HG03045 (cell line): Measurements from ENCODE around the gene ADAMTS12.

ENCODE experiments used
- ATAC-seq: cut with Tn5 transposase; IDR thresholded peaks from one replicate; pipeline ENCODE4 v1.9.1; 2021; ENCODE audit warnings: mild to moderate bottlenecking, moderate library complexity; ENCODE audit not compliant: unreplicated experiment

ADAMTS12 gene

DNA sequence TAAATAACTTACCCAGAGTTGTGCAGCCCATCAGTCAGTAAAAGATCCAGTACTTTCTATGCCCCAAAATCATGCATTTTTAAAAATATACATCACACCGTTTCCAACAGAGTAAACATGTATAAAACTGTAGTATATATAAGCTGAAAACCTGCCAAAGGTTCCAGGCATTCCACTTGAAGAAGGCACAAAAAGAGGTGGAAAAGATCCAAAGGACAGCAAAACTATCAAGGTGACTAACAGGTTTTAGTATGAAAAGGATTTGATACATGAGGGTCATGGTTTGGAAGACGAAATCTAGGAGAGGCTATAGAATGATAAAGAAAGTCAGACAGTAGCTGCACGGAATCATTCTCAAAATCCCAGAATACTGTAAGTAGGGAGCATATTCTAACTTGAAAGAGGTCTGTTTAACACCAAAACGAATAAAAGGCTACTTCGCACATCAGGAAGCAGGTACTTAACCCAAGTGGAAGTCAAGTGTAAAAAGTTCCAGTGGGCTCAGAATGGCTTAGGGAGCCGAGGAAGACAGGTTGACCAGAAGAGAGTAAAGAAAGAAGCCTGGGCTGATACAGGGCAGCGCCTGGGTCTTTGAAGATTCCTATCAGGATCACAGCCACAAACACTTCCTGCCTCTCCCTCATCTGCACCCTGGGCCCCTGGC, 207.2 kb downstream of the ADAMTS12 start:
- no peak for ATAC-seq

DNA sequence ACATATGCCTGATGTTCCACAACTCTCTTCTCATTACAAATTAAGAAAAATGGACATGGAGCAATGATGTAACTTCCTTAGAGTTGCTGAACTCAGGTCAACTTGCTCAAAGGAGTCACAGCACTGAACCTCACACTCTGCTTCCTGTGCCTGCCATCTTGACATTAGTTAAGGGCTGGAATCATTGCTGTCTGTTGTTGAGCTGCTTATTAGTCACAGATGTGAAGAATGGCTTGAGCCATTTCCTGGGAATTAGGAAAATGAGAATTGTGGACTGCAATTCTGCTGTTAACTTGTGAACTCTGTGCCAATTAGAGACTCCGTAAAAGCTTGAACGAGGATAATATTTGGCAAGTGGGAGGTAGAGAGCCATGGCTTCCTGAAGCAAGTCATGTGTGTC, 212.0 kb downstream of the ADAMTS12 start:
- ATAC-seq: no peak

DNA sequence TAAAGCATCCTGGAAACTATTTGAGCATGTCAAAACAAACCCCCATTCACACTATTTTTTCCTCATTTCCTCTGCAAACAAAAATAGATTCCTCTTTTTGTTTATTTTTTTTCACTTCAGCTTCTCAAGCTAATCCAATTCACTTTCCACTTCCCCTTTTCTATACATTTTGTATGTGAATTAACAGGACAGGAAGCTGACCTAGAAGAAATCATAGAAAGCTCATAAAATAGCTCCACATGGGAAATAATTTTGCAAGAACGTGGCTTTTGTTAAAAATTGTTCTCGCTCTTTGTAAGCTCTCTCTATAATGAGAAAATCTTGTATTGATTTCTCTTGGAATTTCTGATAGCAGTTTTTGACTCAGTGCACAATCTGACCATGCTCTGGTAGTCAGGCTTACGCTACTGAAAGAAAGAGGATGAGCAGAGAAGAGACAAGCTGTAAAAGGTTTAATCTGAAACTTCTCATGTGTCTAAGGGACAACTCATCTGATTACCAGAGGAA, 215.8 kb downstream of the ADAMTS12 start:
- ATAC-seq: no peak

DNA sequence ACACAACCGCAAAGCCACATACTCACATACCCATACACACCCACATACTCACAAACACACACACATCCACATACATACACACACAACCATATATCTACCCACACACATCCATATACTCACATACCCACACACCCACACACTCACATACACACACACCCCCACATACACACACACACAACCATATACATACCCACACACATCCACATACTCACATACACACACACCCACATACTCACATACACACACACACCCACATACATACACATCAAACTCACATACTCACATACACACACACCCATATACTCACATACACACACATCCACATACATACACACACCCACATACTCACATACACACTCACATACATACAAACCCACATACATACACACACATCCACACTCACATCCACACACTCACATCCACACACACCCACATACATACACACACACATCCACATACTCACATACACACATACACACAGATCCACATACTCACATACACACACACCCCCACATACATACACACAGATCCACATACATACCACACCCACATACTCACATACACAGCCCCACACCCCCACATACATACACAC, 220.0 kb downstream of the ADAMTS12 start:
- no peak for ATAC-seq

DNA sequence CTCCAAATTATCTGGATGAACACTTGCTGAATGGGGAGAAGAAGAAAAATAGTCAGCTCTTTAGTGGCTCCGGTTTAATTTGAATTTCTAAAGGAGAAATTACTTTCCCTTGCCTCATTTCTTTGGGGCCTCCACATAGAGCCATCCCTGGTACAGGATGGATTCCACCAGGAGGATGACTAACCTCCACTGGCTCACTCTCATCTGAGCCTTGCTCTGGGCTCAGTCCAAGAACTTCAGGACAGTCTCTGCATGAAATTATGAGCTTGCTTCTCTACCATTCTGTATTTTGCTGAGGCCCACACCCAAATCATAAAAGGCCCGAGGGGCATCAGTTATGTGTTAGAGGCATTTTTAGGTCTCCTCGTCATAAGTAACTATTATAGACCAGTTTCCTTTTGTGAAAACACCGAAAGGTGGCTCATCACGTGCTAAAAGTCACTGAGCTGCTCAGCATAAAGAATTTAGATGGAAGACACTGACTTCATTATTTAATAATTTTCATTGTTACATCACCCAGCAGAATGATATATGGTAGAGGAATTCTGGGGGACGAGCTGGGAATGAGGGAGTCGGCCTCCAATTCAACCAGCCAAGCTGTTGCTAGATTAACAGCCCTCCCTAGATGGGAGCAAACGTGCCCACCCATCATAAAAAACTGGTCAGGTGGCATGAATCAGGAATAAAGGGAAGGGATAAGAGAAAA, 228.9 kb downstream of the ADAMTS12 start:
- ATAC-seq: no peak

- ATAC-seq: no peak
Observed at GRCh38 chr5:33659526-33660169, 232.1 kb downstream of the ADAMTS12 start.

DNA sequence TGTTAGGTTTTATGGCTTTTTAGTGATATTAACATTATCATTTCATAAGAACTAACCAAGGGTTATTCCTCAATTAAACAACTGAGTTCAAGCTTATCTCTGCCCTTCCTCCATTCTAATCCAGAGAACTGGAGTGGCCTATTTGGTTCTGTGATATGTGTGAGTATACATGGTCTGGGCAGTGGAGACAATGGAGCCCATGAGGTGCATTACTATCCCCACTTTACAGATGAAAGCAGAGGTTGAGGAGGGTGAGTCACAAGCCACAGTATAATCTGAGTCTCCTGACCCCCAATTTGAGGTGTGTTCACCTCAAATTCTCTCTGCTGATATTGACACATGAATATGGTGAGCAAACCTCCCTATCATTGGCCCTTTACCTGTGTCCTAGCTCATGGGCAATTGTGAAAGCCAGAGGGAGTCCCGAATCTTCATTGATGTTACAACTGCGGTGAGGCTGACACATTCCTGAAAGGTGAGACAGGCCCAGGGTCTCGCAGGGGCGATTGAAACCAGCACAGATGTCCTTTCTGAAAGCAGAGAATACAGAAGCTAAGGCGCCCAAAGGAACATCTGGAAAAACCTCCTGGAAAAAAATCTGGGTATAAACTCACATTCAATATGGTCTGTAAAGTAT, 233.9 kb downstream of the ADAMTS12 start:
- ATAC-seq: no peak

- ATAC-seq: no peak
Observed at GRCh38 chr5:33657176-33657575, 234.6 kb downstream of the ADAMTS12 start.

GRCh38 chr5:33650911-33651310, 240.9 kb downstream of the ADAMTS12 start:
- no peak for ATAC-seq

DNA sequence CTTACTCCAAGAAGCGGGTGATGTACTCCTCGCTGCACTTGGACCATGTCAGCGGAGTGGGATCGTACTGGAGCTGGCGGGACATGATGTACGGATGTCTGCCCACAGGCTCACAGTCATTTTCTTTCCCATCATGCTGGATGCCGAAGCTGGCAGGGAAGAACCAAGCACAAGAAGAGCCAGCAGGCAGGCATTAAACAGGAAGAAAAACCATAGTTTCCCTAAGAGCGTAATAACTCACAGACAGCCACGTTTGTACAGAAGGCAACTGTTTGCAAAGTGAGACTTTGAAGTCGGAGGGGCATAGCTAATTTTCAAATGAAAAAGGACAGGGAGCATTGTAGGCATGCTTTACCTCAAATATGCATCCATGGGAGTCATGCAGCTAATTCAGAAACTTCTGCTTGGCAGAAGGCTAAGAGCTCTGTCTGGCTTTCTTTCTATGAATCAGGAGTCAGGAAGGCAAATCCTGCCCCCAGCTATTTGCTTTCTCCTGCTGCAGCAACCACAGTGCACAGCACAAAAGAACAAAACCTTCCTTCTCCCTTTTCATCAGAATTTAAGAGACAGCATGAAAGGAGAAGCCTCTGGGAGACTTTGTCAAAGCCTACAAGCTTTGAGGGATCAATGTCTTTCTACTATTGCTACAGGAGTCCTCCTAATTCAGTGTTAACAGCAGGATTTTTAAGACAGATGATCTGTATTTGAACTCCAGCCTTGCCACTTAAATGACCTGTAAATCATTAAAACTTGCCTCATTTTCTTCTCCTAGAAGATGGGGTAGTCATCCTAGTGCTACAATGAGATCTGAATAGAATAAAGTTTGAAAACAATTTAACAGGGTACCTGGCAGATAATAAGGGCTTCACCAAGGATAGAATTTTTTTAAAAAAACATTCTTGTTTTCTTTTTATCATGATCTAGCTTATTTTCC, 242.0 kb downstream of the ADAMTS12 start:
- ATAC-seq: no peak

- no peak for ATAC-seq
Observed at GRCh38 chr5:33641744-33642505, 249.9 kb downstream of the ADAMTS12 start.

DNA sequence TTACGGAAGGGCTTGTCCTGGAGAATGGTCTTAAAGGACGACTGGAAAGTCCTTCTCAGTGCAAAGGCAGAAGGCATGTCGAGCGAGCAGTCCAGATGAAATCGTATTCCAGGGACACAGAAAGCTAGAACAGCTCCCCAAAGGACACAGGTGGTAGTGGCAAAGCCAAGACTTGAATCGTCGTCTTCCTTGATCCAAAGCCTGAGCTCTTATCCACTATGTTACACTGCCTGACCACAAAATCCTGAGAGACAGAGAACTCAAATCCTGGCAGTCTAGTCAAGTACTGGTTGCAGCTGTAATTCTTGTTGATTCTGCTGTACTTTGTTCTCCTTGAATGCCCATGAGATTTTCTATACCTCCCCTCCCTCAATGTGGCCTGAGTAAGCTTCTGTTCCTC, 252.3 kb downstream of the ADAMTS12 start:
- no peak for ATAC-seq

GRCh38 chr5:33637011-33637410, 254.8 kb downstream of the ADAMTS12 start:
- ATAC-seq: no peak

- ATAC-seq: no peak
Observed at GRCh38 chr5:33635582-33635981, 256.2 kb downstream of the ADAMTS12 start.

DNA sequence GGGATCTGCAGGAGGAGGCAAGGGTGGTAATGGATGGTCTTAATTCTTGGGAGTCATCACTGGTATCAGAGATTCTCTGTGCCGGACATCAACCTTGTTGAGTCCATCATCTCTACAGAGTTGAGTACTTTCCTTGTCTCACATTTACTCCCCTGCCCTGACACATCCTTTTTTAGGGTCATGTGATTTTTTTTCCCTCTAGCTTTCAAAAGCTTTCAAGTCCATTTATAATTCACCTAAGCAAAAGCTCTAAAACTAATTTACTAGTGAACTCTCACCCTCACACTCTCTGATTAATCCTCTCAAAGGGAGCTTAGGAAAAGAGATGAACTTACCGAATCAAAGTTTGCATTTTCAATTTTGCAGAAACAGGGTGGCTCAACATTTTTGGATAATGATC, 258.1 kb downstream of the ADAMTS12 start:
- ATAC-seq: no peak

GRCh38 chr5:33631786-33632185, 260.0 kb downstream of the ADAMTS12 start:
- peak; percentile 44 for ATAC-seq

GRCh38 chr5:33631139-33631538, 260.7 kb downstream of the ADAMTS12 start:
- no peak for ATAC-seq

DNA sequence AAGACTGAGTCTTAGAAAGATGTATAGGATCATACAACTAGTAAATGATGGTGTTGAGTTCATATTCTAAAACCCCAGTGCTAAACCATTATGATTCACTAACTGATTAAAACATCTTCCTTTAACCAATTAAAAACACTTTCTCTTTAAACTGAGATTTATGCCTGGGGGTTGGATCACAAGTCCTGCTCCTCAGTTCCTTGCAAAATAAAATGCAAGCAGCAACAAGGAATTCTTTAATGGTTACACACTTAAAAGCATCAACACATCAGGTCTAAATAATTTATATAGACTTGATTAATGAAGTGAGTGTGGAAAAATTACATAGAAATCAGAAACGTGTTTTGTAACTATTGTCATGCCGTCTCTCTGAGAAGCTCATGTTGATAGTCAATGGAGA, 261.8 kb downstream of the ADAMTS12 start:
- no peak for ATAC-seq

DNA sequence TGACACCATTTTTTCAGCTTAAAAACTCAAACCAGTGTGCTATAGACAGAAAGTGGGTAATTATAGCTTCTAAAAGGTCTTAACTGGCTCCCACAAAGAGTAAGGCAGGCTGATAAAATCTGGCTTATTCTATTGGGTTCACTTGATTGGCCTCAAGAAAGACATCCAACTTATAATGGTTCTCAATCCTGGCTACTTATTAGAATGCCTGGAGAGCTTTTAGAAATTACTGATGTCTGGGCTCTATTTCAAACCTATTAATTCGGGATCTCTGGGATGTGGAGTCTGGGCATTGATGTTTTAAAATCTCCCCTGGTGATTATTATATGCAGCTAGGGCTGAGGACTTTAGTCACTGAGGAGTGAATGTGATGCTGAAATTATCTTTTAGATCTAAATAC, 263.0 kb downstream of the ADAMTS12 start:
- ATAC-seq: no peak
